ENCODE results near the gene CDH11. TPM values are rescaled to one million over a fixed set of nuclear protein-coding genes. Genes with fewer than 3 reads are reported as not detected.

Gene CDH11
- total RNA-seq, 1 donor from 2014 or later: 94.1 TPM

GRCh38 chr16:65119901-65120401 is 1.9 kb downstream of the CDH11 start:
- Histone ChIP-seq H3K9me3 (no peaks in the 10 kb centered on the region), H3K4me3 (peak overlapping the region; percentile 59), H3K36me3 (no peaks in the 10 kb centered on the region), H3K27me3 (ENCODE audit: low read depth) (peaks cover 42% of the 10 kb centered on the region), H3K4me1 (peaks cover 9% of the 10 kb centered on the region), H3K27ac (peak overlapping the region; percentile 76)
- intact Hi-C loops (cut with DNase I): no loop called here
- ATAC-seq (no peak), DNase-seq (no peak)
- no peak for TF ChIP-seq CTCF (IDR thresholded peaks at IDR 0.05)

GRCh38 chr16:65119435-65119834 is 2.4 kb downstream of the CDH11 start:
- DNase-seq: no peak
- Histone ChIP-seq H3K27ac (no peak overlapping the region), H3K9me3 (no peaks in the 10 kb centered on the region), H3K4me3 (peak overlapping the region; percentile 59), H3K27me3 (ENCODE audit: low read depth) (peaks cover 41% of the 10 kb centered on the region), H3K36me3 (no peaks in the 10 kb centered on the region), H3K4me1 (peaks cover 9% of the 10 kb centered on the region)
- TF ChIP-seq CTCF (IDR thresholded peaks at IDR 0.05): no peak
- intact Hi-C loops (cut with DNase I): no loop called here
- no peak for ATAC-seq

GRCh38 chr16:65118871-65119270 is 3.0 kb downstream of the CDH11 start:
- peaks cover 36% of the 10 kb centered on the region for H3K27me3 ChIP-seq (ENCODE audit: low read depth)
- TF ChIP-seq CTCF (IDR thresholded peaks at IDR 0.05): no peak
- peak overlapping the region; percentile 59 for H3K4me3 ChIP-seq
- H3K4me1 ChIP-seq: peaks cover 9% of the 10 kb centered on the region
- DNase-seq (no peak), ATAC-seq (no peak)
- intact Hi-C loops (cut with DNase I): no loop called here
- H3K9me3 ChIP-seq: no peaks in the 10 kb centered on the region
- H3K27ac ChIP-seq: no peak overlapping the region
- no peaks in the 10 kb centered on the region for H3K36me3 ChIP-seq

GRCh38 chr16:65117811-65118448 is 3.9 kb downstream of the CDH11 start:
- Histone ChIP-seq H3K27me3 (ENCODE audit: low read depth) (peaks cover 26% of the 10 kb centered on the region), H3K4me1 (peaks cover 9% of the 10 kb centered on the region), H3K9me3 (no peaks in the 10 kb centered on the region), H3K36me3 (no peaks in the 10 kb centered on the region), H3K27ac (no peak overlapping the region), H3K4me3 (no peak overlapping the region)
- DNase-seq: no peak
- TF ChIP-seq CTCF (IDR thresholded peaks at IDR 0.05): peak; percentile 80
- intact Hi-C loops (cut with DNase I): no loop called here
- ATAC-seq: peak; percentile 50 to 52

GRCh38 chr16:65116818-65117430 is 4.9 kb downstream of the CDH11 start:
- Histone ChIP-seq H3K9me3 (no peaks in the 10 kb centered on the region), H3K27ac (no peak overlapping the region), H3K4me1 (peaks cover 9% of the 10 kb centered on the region), H3K27me3 (ENCODE audit: low read depth) (peaks cover 18% of the 10 kb centered on the region), H3K4me3 (no peak overlapping the region), H3K36me3 (no peaks in the 10 kb centered on the region)
- ATAC-seq: no peak
- intact Hi-C loops (cut with DNase I): no loop called here
- no peak for DNase-seq
- TF ChIP-seq CTCF (IDR thresholded peaks at IDR 0.05): no peak

Data from lower lobe of right lung (tissue), 2 donors.